Daoy (cell line): ENCODE data around the gene CORO1C. TPM values are rescaled to one million over a fixed set of nuclear protein-coding genes. Genes with fewer than 3 reads are reported as not detected.

Source experiments
- DNase-seq: peaks from one replicate; pipeline ENCODE4 v3.0.0-alpha.2; 2015; ENCODE audit warnings: low read depth
- total RNA-seq: library from RNA; depleted of rRNA; stranded (reverse); fragments of >200 nt; shearing (Covaris generic); gene quantifications from 2 replicates; pipeline ENCODE4 v1.2.3, GENCODE V29; 2014; rRNA removed

The CORO1C gene
- total RNA-seq, 1 experiment from 2014 or later, result 136 TPM

- no peak for DNase-seq
These were observed 130.7 kb downstream of the CORO1C start for GRCh38 chr12:108600702-108601007.

GRCh38 chr12:108599948-108600701, 131.2 kb downstream of the CORO1C start:
- DNase-seq, result no peak

GRCh38 chr12:108599541-108599940, 131.8 kb downstream of the CORO1C start:
- DNase-seq, result no peak

GRCh38 chr12:108598553-108599250, 132.6 kb downstream of the CORO1C start:
- no peak for DNase-seq

- no peak for DNase-seq
These were observed 133.5 kb downstream of the CORO1C start, which contains the start of gene TMEM119 for GRCh38 chr12:108597559-108598471. Gene TMEM119, minus strand, starts transcription at chr12:108598084. Its CDS starts 5,701 bp downstream, at chr12:108592383.

- DNase-seq, result no peak
These were observed 134.3 kb downstream of the CORO1C start for GRCh38 chr12:108596854-108597558.

GRCh38 chr12:108595711-108596647, 135.3 kb downstream of the CORO1C start:
- no peak for DNase-seq

Other genes with a start within 250 kb of the CORO1C start
- gene FICD, start 216.2 kb downstream of the CORO1C start, total RNA-seq, result 4.2 and 5.1 TPM in 2 replicates
- gene SART3, start 170.3 kb downstream of the CORO1C start, total RNA-seq, result 66.8 and 75.9 TPM in 2 replicates
- gene ISCU, start 168.9 kb downstream of the CORO1C start, total RNA-seq, result 127 and 187 TPM in 2 replicates
- 0.57 and 1.1 TPM in 2 replicates for gene TMEM119, start 133.4 kb downstream of the CORO1C start, total RNA-seq
- 0.21 and 0.23 TPM in 2 replicates for gene SELPLG, start 97.6 kb downstream of the CORO1C start, total RNA-seq
- 3.9 and 5.7 TPM in 2 replicates for gene SSH1, start 126.1 kb upstream of the CORO1C start, total RNA-seq
- not detected in 2 replicates for gene DAO, start 148.6 kb upstream of the CORO1C start, total RNA-seq